Measurements from ENCODE around the gene TNFRSF4. TPM values are rescaled to one million over a fixed set of nuclear protein-coding genes. Genes with fewer than 3 reads are reported as not detected.
"Not testable (repeated sequence)": the region's sequence is repeated elsewhere in the genome, so short reads cannot be mapped to it uniquely, and the experiment has no call there.

The TNFRSF4 gene
- total and polyA plus RNA-seq, 10 of the 15 experiments (the other 5 are each of a cell fraction or from before 2014, with no cell fraction given): 0.05 to 7.3 (median 2.5) TPM; not detected in 1

DNA sequence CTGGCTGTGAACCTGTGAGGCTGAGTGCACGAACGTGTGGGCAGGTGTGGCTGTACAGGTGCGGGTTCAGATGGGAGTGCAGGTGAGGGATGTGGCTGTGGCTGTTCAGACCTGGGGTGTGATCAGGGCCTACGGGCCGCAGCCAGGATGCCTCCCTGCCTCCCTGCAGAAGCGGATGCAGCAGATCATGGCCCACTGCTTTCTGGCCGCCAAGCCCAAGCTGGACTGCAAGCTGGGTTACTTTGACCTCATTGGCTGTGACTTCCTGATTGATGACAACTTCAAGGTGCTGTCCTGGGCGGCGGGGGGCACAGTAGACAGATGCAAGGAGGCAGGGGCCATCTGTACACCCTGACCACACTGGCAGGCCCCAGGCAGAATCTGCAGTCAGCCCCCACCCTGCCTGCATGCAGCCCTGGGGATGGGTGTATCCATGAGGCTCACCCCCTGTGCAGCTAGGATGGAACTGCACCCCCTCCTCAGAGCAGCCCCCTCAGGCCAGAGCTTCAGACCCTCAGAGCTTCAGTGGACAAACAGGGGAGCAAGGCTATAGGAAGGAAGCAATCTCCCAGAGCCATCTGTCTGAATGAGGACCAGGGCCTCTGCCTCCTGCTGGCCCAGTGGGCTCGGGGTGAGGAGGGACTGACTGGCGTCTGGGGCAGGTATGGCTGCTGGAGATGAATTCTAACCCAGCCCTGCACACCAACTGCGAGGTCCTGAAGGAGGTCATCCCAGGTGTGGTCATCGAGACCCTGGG lies 17.3 kb downstream of the TNFRSF4 start:
- Histone ChIP-seq H3K27ac (ENCODE audit: control insufficient read depth, insufficient read depth) (no peak overlapping the region), H2AFZ (ENCODE audit: control insufficient read depth, low read depth, low read length) (no peak overlapping the region), H3K4me3 (no peak overlapping the region), H3K9ac (ENCODE audit: control insufficient read depth, insufficient read depth, low read length) (no peak overlapping the region), H3K36me3 (ENCODE audit: control insufficient read depth in 2 of 2, insufficient read depth in 2 of 2, low read length in 1 of 2) (no peaks in the 10 kb centered on the region), H3K27me3 (replicated peaks in 1 of 2; ENCODE audit: control insufficient read depth in 2 of 2, insufficient read depth in 2 of 2, low read length in 1 of 2) (no peaks in the 10 kb centered on the region), H4K20me1 (ENCODE audit: control insufficient read depth, insufficient read depth) (no peaks in the 10 kb centered on the region), H3K4me1 (ENCODE audit: control insufficient read depth, insufficient read depth, low read length) (no peaks in the 10 kb centered on the region), H3K79me2 (ENCODE audit: control insufficient read depth, insufficient read depth, low read length) (no peaks in the 10 kb centered on the region), H3K4me2 (ENCODE audit: control insufficient read depth, insufficient read depth) (no peak overlapping the region), H3K9me3 (replicated peaks; ENCODE audit: control insufficient read depth, insufficient read depth, low read length) (peaks cover 2% of the 10 kb centered on the region; the same call in 1 of the 3 replicates)
- WGBS (ENCODE audit: insufficient coverage, insufficient replicate concordance, low lambda C conversion rate, missing lambda C conversion rate): 44% methylated on average over 13 of the region's 13 CpGs
- ChIA-PET POLR2A (no interaction called here), CTCF (no interaction called here), SMC1A (ENCODE audit: uncharacterized antibody, unreplicated experiment) (interaction anchor here (1.0 kb wide), 2 partner anchors 25 to 26 kb away, joined by 3 read pairs; no protein-coding TSS in a partner anchor), RAD21 (ENCODE audit: unreplicated experiment) (no interaction called here)
- ATAC-seq: no peak
- intact Hi-C loops (cut with micrococcal nuclease; ENCODE audit: unreplicated experiment): no loop called here
- TF ChIP-seq ESRRA (IDR thresholded peaks at IDR 0.05; ENCODE audit: low read length): no peak
- no peak for TF ChIP-seq ZNF24 (IDR thresholded peaks at IDR 0.05)
- TF ChIP-seq ZZZ3 (IDR thresholded peaks at IDR 0.05; ENCODE audit: control insufficient read depth, insufficient read length, low read depth): no peak
- TF ChIP-seq, protein P1, sequence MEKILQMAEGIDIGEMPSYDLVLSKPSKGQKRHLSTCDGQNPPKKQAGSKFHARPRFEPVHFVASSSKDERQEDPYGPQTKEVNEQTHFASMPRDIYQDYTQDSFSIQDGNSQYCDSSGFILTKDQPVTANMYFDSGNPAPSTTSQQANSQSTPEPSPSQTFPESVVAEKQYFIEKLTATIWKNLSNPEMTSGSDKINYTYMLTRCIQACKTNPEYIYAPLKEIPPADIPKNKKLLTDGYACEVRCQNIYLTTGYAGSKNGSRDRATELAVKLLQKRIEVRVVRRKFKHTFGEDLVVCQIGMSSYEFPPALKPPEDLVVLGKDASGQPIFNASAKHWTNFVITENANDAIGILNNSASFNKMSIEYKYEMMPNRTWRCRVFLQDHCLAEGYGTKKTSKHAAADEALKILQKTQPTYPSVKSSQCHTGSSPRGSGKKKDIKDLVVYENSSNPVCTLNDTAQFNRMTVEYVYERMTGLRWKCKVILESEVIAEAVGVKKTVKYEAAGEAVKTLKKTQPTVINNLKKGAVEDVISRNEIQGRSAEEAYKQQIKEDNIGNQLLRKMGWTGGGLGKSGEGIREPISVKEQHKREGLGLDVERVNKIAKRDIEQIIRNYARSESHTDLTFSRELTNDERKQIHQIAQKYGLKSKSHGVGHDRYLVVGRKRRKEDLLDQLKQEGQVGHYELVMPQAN (conservative IDR thresholded peaks at IDR 0.05): no peak
- no peak for TF ChIP-seq CREB1 (IDR thresholded peaks at IDR 0.05; ENCODE audit: low read depth)
- no peak for TF ChIP-seq NR2C1 (IDR thresholded peaks at IDR 0.05)
- TF ChIP-seq RBBP5 (conservative IDR thresholded peaks at IDR 0.05): no peak
- in situ Hi-C loops (cut with MboI): no loop called here
- no peak for DNase-seq (ENCODE audit: low read depth, low spot score)
- FAIRE-seq: no peak
- BruUV-seq (replicated peaks): no TSS peak

DNA sequence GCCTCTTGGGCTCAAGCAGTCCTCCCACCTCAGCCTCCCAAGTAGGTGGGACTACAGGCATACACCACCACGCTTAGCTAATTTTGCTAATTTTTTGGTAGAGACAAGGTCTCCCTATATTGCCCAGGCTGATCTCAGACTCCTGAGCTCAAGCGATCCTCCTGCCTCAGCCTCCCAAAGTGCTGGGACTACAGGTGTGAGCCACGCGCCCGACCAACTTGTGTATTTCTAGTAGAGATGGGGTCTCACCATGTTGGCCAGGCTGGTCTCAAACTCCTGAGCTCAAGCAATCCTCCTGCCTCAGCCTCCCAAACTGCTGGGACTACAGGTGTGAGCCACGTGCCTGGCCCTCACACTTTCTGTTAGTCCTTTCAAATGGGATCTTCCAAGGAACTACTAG lies 18.2 kb downstream of the TNFRSF4 start:
- H4K20me1 ChIP-seq (ENCODE audit: control insufficient read depth, insufficient read depth); CTCF ChIA-PET; BruUV-seq (replicated peaks); H3K36me3 ChIP-seq (ENCODE audit: control insufficient read depth in 2 of 2, insufficient read depth in 2 of 2, low read length in 1 of 2); H2AFZ ChIP-seq (ENCODE audit: control insufficient read depth, low read depth, low read length); H3K9me3 ChIP-seq (replicated peaks; ENCODE audit: control insufficient read depth, insufficient read depth, low read length); H3K27ac ChIP-seq (ENCODE audit: control insufficient read depth, insufficient read depth); H3K79me2 ChIP-seq (ENCODE audit: control insufficient read depth, insufficient read depth, low read length); H3K4me3 ChIP-seq; FAIRE-seq; POLR2A ChIA-PET; H3K4me2 ChIP-seq (ENCODE audit: control insufficient read depth, insufficient read depth); DNase-seq (ENCODE audit: low read depth, low spot score); ATAC-seq; H3K4me1 ChIP-seq (ENCODE audit: control insufficient read depth, insufficient read depth, low read length); H3K27me3 ChIP-seq (replicated peaks in 1 of 2; ENCODE audit: control insufficient read depth in 2 of 2, insufficient read depth in 2 of 2, low read length in 1 of 2); intact Hi-C loops (cut with micrococcal nuclease; ENCODE audit: unreplicated experiment); RAD21 ChIA-PET (ENCODE audit: unreplicated experiment); H3K9ac ChIP-seq (ENCODE audit: control insufficient read depth, insufficient read depth, low read length); in situ Hi-C loops (cut with MboI): not testable (repeated sequence)
- 79% methylated on average over 6 of the region's 6 CpGs for WGBS (ENCODE audit: insufficient coverage, insufficient replicate concordance, low lambda C conversion rate, missing lambda C conversion rate)
- SMC1A ChIA-PET (ENCODE audit: uncharacterized antibody, unreplicated experiment): interaction anchor here (1.0 kb wide), 2 partner anchors 24 to 25 kb away, joined by 3 read pairs; no protein-coding TSS in a partner anchor
